HCT116 (cell line): ENCODE data around the gene NOP10. TPM values are rescaled to one million over a fixed set of nuclear protein-coding genes. Genes with fewer than 3 reads are reported as not detected.
A peak's percentile ranks its signal among the peaks of the same experiment; 100 is the strongest.

Experiments used
- ATAC-seq: fragments of 200-7000 bp; cut with Tn5 transposase; 2 replicates; pipeline ENCODE4 v1.9.1; 2020; ENCODE audit warnings: mild to moderate bottlenecking, moderate library complexity
- BruUV-seq: library from RNA; stranded (reverse); fragments of 400-500 nt; replicated peaks from 2 replicates; lab custom pipeline; 2021; lab: Mats Ljungman, UMichigan
- CTCF ChIA-PET: fragments of 300-600 bp; sonication (Branson Sonifier 250); formaldehyde crosslinking; loops from one replicate; lab custom pipeline; 2021; ENCODE audit warnings: antibody characterized with exemption; lab: Charles Lee
- POLR2A ChIA-PET: fragments of 300-600, 350-600 bp; sonication (Branson Sonifier 250); formaldehyde crosslinking; loops from one replicate; lab custom pipeline; 2021; ENCODE audit warnings: antibody characterized with exemption; lab: Charles Lee
- RAD21 ChIA-PET, 2 experiments: fragments of 300-600 bp; sonication (Branson Sonifier 250); formaldehyde crosslinking; loops; one replicate each; lab custom pipeline; 2023; ENCODE audit warnings: low total read pairs in 2 of 2; ENCODE audit not compliant: uncharacterized antibody in 2 of 2, unreplicated experiment in 2 of 2, low non-redundant PET in 1 of 2; lab: Charles Lee
- DNase-seq: peaks from one replicate; pipeline ENCODE4 v3.0.0-alpha.2; 2010; ENCODE audit warnings: low read depth, low spot score
- H2AFZ ChIP-seq: fragments of 200-600 bp; shearing (Covaris generic), sonication (generic); 2 replicates; pipeline ENCODE4 v1.6.1; 2017; ENCODE audit warnings: low read depth, mixed run types, mixed read lengths, antibody characterized with exemption, low read length; ENCODE audit not compliant: poor library complexity, severe bottlenecking
- H3K27ac ChIP-seq: 2 replicates; pipeline ENCODE4 v1.5.1; 2012; ENCODE audit warnings: low read depth, low read length
- H3K27me3 ChIP-seq: fragments of 200-600 bp; sonication (generic); 2 replicates; pipeline ENCODE4 v1.6.1; 2016; ENCODE audit warnings: mixed run types, low read length, mixed read lengths; ENCODE audit not compliant: insufficient read depth
- H3K36me3 ChIP-seq, 2 experiments: fragments of 200-500 bp in 1 of 2; fragments of 200-600 bp in 1 of 2; sonication (Bioruptor generic) in 1 of 2; sonication (generic) in 1 of 2; 2 replicates each; pipeline versions ENCODE4 v1.5.1 to v1.6.1; 2014 to 2016; ENCODE audit warnings: low read length in 2 of 2, inconsistent platforms in 1 of 2, mixed read lengths in 1 of 2, mixed run types in 1 of 2; ENCODE audit not compliant: insufficient read depth in 2 of 2, control insufficient read depth in 1 of 2
- H3K4me1 ChIP-seq, 2 experiments: fragments of 200-600 bp in 1 of 2; sonication (generic) in 1 of 2; 2 replicates each; pipeline versions ENCODE4 v1.5.1 to v1.6.1; 2012 to 2017; ENCODE audit warnings: low read length in 2 of 2, inconsistent platforms in 1 of 2, mild to moderate bottlenecking in 1 of 2, mixed read lengths in 1 of 2, mixed run types in 1 of 2, moderate library complexity in 1 of 2; ENCODE audit not compliant: insufficient read depth in 2 of 2, control insufficient read depth in 1 of 2
- H3K4me2 ChIP-seq: fragments of 200-600 bp; sonication (generic); 2 replicates; pipeline ENCODE4 v1.6.1; 2017; ENCODE audit warnings: mixed run types, low read length, mixed read lengths
- H3K4me3 ChIP-seq, 2 experiments: fragments of 200-600 bp in 1 of 2; sonication (generic) in 1 of 2; replicated peaks in 1 of 2; 2 replicates each; pipeline ENCODE4 v1.5.1; 2011 to 2016; ENCODE audit warnings: low read length in 2 of 2, control low read depth in 1 of 2, low read depth in 1 of 2, mild to moderate bottlenecking in 1 of 2, mixed read lengths in 1 of 2, mixed run types in 1 of 2
- H3K79me2 ChIP-seq: fragments of 200-600 bp; sonication (generic); 2 replicates; pipeline ENCODE4 v1.6.1; 2017; ENCODE audit warnings: mild to moderate bottlenecking, mixed run types, low read length, moderate library complexity, mixed read lengths; ENCODE audit not compliant: insufficient read depth
- H3K9ac ChIP-seq: fragments of 200-600 bp; sonication (generic); 2 replicates; pipeline ENCODE4 v1.6.1; 2016; ENCODE audit warnings: low read length, mixed read lengths
- H3K9me2 ChIP-seq: fragments of 200-600 bp; sonication (generic), shearing (Covaris generic); 2 replicates; pipeline ENCODE4 v1.6.1; 2017; ENCODE audit warnings: mixed run types, mild to moderate bottlenecking, moderate library complexity; ENCODE audit not compliant: insufficient read depth
- H3K9me3 ChIP-seq, 2 experiments: fragments of 200-500 bp in 1 of 2; fragments of 200-600 bp in 1 of 2; sonication (Bioruptor generic) in 1 of 2; sonication (generic) in 1 of 2; 2 replicates each; pipeline ENCODE4 v1.6.1; 2014 to 2017; ENCODE audit warnings: low read length in 2 of 2, mixed read lengths in 2 of 2, inconsistent platforms in 1 of 2, low read depth in 1 of 2, mild to moderate bottlenecking in 1 of 2, mixed run types in 1 of 2, moderate library complexity in 1 of 2; ENCODE audit not compliant: control insufficient read depth in 1 of 2, insufficient read depth in 1 of 2
- H4K20me1 ChIP-seq: fragments of 200-600 bp; sonication (generic), shearing (Covaris generic); 2 replicates; pipeline ENCODE4 v1.6.1; 2017; ENCODE audit warnings: mixed run types, mild to moderate bottlenecking, moderate library complexity; ENCODE audit not compliant: insufficient read depth
- CBX3 ChIP-seq: IDR thresholded peaks from 2 replicates; pipeline ENCODE4 v1.6.1; 2012; ENCODE audit warnings: low read depth
- CEBPB ChIP-seq: IDR thresholded peaks from 2 replicates; pipeline ENCODE4 v1.6.1; 2012; ENCODE audit warnings: low read depth
- CTCF ChIP-seq, 3 experiments: fragments of 200-600 bp in 1 of 3; sonication (generic) in 1 of 3; IDR thresholded peaks in 2 of 3; conservative IDR thresholded peaks in 1 of 3; 2 replicates each; pipeline ENCODE4 v1.5.1; 2012 to 2017; ENCODE audit warnings: low read depth in 2 of 3, low read length in 2 of 3, antibody characterized with exemption in 1 of 3, borderline replicate concordance in 1 of 3, control low read depth in 1 of 3, mild to moderate bottlenecking in 1 of 3, mixed read lengths in 1 of 3, mixed run types in 1 of 3, moderate library complexity in 1 of 3; ENCODE audit not compliant: insufficient read depth in 1 of 3
- EGR1 ChIP-seq: IDR thresholded peaks from 2 replicates; pipeline ENCODE4 v1.6.1; 2012; ENCODE audit warnings: low read depth
- EZH2 ChIP-seq: fragments of 200-600 bp; sonication (generic); IDR thresholded peaks from 2 replicates; pipeline ENCODE4 v1.6.1; 2017; ENCODE audit warnings: antibody characterized with exemption, mixed run types
- EZH2phosphoT487 ChIP-seq: fragments of 200-600 bp; IDR thresholded peaks from 2 replicates; pipeline ENCODE4 v1.6.1; 2018; ENCODE audit warnings: antibody characterized with exemption, borderline replicate concordance
- JUND ChIP-seq: IDR thresholded peaks from 2 replicates; pipeline ENCODE4 v1.6.1; 2012
- MAX ChIP-seq: IDR thresholded peaks from 2 replicates; pipeline ENCODE4 v1.6.1; 2012
- POLR2A ChIP-seq: IDR thresholded peaks from 2 replicates; pipeline ENCODE4 v1.7.0; 2011; ENCODE audit warnings: borderline replicate concordance; ENCODE audit not compliant: insufficient read depth, insufficient read length; ENCODE audit errors: extremely low read depth
- POLR2AphosphoS5 ChIP-seq: IDR thresholded peaks from 2 replicates; pipeline ENCODE4 v1.6.1; 2011; ENCODE audit warnings: mild to moderate bottlenecking, low read depth, low read length, moderate library complexity
- RAD21 ChIP-seq: IDR thresholded peaks from 2 replicates; pipeline ENCODE4 v1.6.1; 2012; ENCODE audit warnings: low read depth, mild to moderate bottlenecking
- SIN3A ChIP-seq: IDR thresholded peaks from 2 replicates; pipeline ENCODE4 v1.6.1; 2012; ENCODE audit warnings: low read depth
- SP1 ChIP-seq: IDR thresholded peaks from 2 replicates; pipeline ENCODE4 v1.6.1; 2012; ENCODE audit warnings: low read depth
- SRF ChIP-seq: IDR thresholded peaks from 2 replicates; pipeline ENCODE4 v1.6.1; 2012; ENCODE audit warnings: low read depth
- ZFX ChIP-seq: fragments of 450-650 bp; IDR thresholded peaks from 2 replicates; pipeline ENCODE4 v1.6.1; 2017
- ZNF274 ChIP-seq: fragments of 200-500 bp; sonication (Bioruptor generic); IDR thresholded peaks from 2 replicates; pipeline ENCODE4 v1.6.1; 2014; ENCODE audit warnings: mild to moderate bottlenecking, low read depth, low read length, inconsistent platforms
- intact Hi-C: fragments of 100-400 bp; cut with micrococcal nuclease; formaldehyde crosslinking; loops from 2 replicates; pipeline ENCODE4 v1.10.0; 2022
- total RNA-seq: library from RNA; stranded (reverse); gene quantifications from one replicate; pipeline ENCODE4 v1.2.1, GENCODE V29; 2021; ENCODE audit not compliant: unreplicated experiment

The NOP10 gene
- total RNA-seq, 1 experiment from 2014 or later: 216 TPM

GRCh38 chr15:34336231-34336990, 6.5 kb downstream of the NOP10 start:
- DNase-seq (no peak), ATAC-seq (no peak)
- Histone ChIP-seq H3K9me2 (no peaks in the 10 kb centered on the region), H3K9ac (no peak overlapping the region), H3K27ac (no peak overlapping the region), H3K4me1 (peaks cover 5 to 23% of the 10 kb centered on the region in 2 experiments; a peak in 3 of 4 replicates), H3K4me2 (peak overlapping the region; percentile 91), H3K36me3 (peaks cover 20 to 26% of the 10 kb centered on the region in 2 experiments), H3K27me3 (no peaks in the 10 kb centered on the region), H3K79me2 (peaks cover 25% of the 10 kb centered on the region), H3K4me3 (no peak overlapping the region), H4K20me1 (no peaks in the 10 kb centered on the region), H2AFZ (no peak overlapping the region), H3K9me3 (no peaks in the 10 kb centered on the region)
- POLR2A ChIA-PET: interaction anchor here (1.8 kb wide), 1 partner anchor 128 kb away, joined by 4 read pairs; no protein-coding TSS in a partner anchor
- no TSS peak for BruUV-seq
- RAD21 ChIA-PET: no interaction called here
- TF ChIP-seq SRF (no peak), JUND (no peak), RAD21 (no peak), EZH2phosphoT487 (no peak), EGR1 (no peak), POLR2A (no peak), ZNF274 (no peak), ZFX (no peak), MAX (no peak), CEBPB (no peak), SIN3A (no peak), CBX3 (no peak), SP1 (no peak), CTCF (IDR thresholded peaks at IDR 0.05 in 2 of 3, conservative IDR thresholded peaks at IDR 0.05 in 1 of 3; ENCODE audit: borderline replicate concordance in 1 of 3, insufficient read depth in 1 of 3, low read depth in 2 of 3, low read length in 2 of 3) (no peak), POLR2AphosphoS5 (no peak), EZH2 (no peak)
- CTCF ChIA-PET: no interaction called here
- intact Hi-C loops: loop anchor here (5.0 kb wide), 1 partner anchor 99 kb away; no protein-coding TSS in a partner anchor
